Measurements from ENCODE around the gene SENP5. TPM values are rescaled to one million over a fixed set of nuclear protein-coding genes. Genes with fewer than 3 reads are reported as not detected.

SENP5 gene
- total RNA-seq, 1 donor from 2014 or later, result 18.0 TPM

DNA sequence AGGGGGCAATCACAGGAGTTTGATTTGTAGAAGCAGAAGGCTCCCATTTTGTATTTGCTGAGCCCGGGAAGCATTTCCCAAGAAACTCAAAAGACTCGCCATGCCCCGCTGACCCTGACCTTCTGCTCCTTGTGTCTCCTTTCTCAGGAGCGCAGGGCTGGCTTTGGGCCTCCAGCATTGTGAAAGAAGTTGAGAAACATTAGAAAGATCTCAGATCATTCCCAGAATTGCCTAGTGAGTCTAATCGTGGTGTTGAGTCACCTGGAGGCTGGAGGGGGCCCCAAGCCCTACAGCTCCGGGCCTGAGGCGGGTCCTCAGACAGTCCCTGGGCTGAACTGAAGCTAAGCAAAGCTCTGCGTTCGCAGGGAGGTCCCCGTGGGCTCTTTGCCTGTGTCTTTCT is 111.8 kb downstream of the SENP5 start:
- intact Hi-C loops (cut with DNase I), result loop anchor here (10.0 kb wide), 1 partner anchor 205 kb away; no protein-coding TSS in a partner anchor
- DNase-seq (no peak), ATAC-seq (ENCODE audit: poor library complexity) (no peak)

DNA sequence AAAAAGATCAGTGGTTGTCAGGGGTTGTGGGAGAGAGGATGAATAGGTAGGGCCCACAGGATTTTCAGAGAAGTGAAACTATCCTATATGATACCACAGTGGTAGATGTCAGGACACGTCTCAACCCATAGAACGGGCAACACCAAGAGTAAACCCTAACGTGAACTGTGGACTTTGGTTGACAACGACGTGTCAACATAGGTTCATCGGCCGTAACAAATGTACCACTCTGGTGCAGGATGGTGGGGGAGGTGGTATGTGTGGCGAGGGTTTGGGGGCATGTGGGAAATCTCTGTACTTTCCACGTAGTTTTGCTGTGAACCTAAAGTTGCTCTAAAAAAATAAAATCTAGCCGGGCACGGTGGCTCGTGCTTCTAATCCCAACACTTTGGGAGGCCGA is 113.9 kb downstream of the SENP5 start:
- DNase-seq (no peak), ATAC-seq (ENCODE audit: poor library complexity) (no peak)
- intact Hi-C loops (cut with DNase I), result no loop called here

DNA sequence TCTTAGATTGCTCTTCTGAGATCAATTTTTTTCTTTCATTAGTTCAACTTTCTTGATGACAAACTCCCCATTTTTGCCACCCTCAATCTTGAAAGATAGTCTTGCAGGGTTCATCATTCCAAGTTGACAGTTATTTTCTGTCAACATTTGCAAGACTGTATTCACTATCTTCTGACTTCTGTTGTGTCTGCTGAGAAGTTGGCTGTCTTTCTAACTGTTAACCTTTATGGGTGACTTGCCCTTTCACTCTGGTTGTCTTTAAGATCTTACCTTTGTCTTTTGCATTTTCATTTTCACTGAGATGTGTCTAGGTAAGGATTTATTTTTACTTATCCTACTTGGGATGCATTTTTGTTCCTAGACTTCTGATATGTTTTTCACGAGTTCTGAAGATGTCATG is 115.5 kb downstream of the SENP5 start:
- intact Hi-C loops (cut with DNase I), result no loop called here
- DNase-seq, result no peak

More for the DNA sequence above, 115.5 kb downstream of the SENP5 start:
- ATAC-seq (ENCODE audit: poor library complexity), result no peak

Other genes with a start within 250 kb of the SENP5 start
- gene NRROS, start 228.2 kb upstream of the SENP5 start, total RNA-seq, result 2.4 TPM
- 0.91 TPM for gene CEP19, start 155.7 kb upstream of the SENP5 start, total RNA-seq
- 13.9 TPM for gene PIGX, start 155.5 kb upstream of the SENP5 start, total RNA-seq
- gene PAK2, start 128.1 kb upstream of the SENP5 start, total RNA-seq, result 40.6 TPM
- gene NCBP2, start 74.6 kb downstream of the SENP5 start, total RNA-seq, result 29.4 TPM
- 2.2 TPM for gene PIGZ, start 100.9 kb downstream of the SENP5 start, total RNA-seq
- gene MELTF, start 161.9 kb downstream of the SENP5 start, total RNA-seq, result 3.1 TPM

All from Right ventricle myocardium superior (tissue), 1 donor.